Activated CD8-positive, alpha-beta T cell treated with anti-CD3 and anti-CD28 coated beads for 36 hours (primary cell): ENCODE data around the gene TCHHL1. TPM values are rescaled to one million over a fixed set of nuclear protein-coding genes. Genes with fewer than 3 reads are reported as not detected.

ENCODE experiments used
- ATAC-seq: fragments of 200-7000 bp; cut with Tn5 transposase; one replicate; pipeline ENCODE4 v1.10.0; 2021; ENCODE audit warnings: mild to moderate bottlenecking, moderate library complexity
- CTCF ChIA-PET: fragments of 350-600 bp; sonication (Branson Sonifier 250); formaldehyde crosslinking; loops from one replicate; lab custom pipeline; 2021; ENCODE audit warnings: antibody characterized with exemption; lab: Charles Lee
- POLR2A ChIA-PET: fragments of 350-600 bp; sonication (Branson Sonifier 250); formaldehyde crosslinking; loops from one replicate; lab custom pipeline; 2021; ENCODE audit warnings: antibody characterized with exemption; lab: Charles Lee
- DNase-seq: peaks from one replicate; pipeline ENCODE4 v3.0.0-alpha.2; 2020
- H3K27ac Mint-ChIP-seq: one replicate; pipeline ENCODE4 v1.8.0; 2021; ENCODE audit warnings: mild to moderate bottlenecking, mixed read lengths
- H3K27me3 Mint-ChIP-seq: one replicate; pipeline ENCODE4 v1.8.0; 2021; ENCODE audit warnings: mixed read lengths
- H3K36me3 Mint-ChIP-seq: one replicate; pipeline ENCODE4 v1.8.0; 2021; ENCODE audit warnings: low read depth, mixed read lengths
- H3K4me1 Mint-ChIP-seq: one replicate; pipeline ENCODE4 v1.8.0; 2021; ENCODE audit warnings: low read depth, mixed read lengths
- H3K4me3 Mint-ChIP-seq: one replicate; pipeline ENCODE4 v1.8.0; 2021; ENCODE audit warnings: mild to moderate bottlenecking, moderate library complexity, mixed read lengths
- H3K9me3 Mint-ChIP-seq: one replicate; pipeline ENCODE4 v1.8.0; 2021; ENCODE audit warnings: mixed read lengths
- intact Hi-C: fragments of 100-400 bp; cut with micrococcal nuclease; formaldehyde crosslinking; loops from one replicate; pipeline ENCODE4 v1.10.0; 2022
- total RNA-seq, 2 experiments: library from RNA; stranded (reverse); gene quantifications; one replicate each; pipeline ENCODE4 v1.2.3, GENCODE V29; 2021
- TF ChIP-seq, protein P1 (sequence below): fragments of 200-600 bp; IDR thresholded peaks from one replicate; pipeline ENCODE4 v1.8.0; 2022; ENCODE audit warnings: antibody characterized with exemption, mild to moderate bottlenecking

The TCHHL1 gene
- total RNA-seq, 2 experiments from 2014 or later, result not detected

DNA sequence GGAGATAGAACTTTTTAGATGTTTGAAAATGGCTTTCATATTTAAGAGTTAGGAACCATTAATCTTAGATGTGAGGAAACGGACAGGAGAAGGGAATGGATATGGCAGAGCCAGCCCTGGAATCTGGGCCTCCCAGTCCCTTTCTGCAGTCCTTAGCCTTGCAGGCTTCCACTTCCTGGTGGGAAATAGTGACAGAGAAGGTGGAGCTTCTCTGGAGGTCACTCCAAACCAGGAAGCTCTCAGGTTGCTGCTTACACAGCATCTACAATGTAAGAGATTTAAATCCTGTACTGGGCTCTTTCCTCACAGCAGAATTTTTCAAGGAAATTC, 54.6 kb downstream of the TCHHL1 start:
- POLR2A ChIA-PET, result interaction anchor here (0.6 to 3.4 kb wide), 2 partner anchors 12 to 45 kb away, joined by 3 to 36 read pairs; no protein-coding TSS in a partner anchor

More for the DNA sequence above, 54.6 kb downstream of the TCHHL1 start:
- H3K27ac Mint-ChIP-seq, result peak overlapping the region; percentile 93
- H3K27me3 Mint-ChIP-seq, result no peaks in the 10 kb centered on the region
- TF ChIP-seq, protein P1, sequence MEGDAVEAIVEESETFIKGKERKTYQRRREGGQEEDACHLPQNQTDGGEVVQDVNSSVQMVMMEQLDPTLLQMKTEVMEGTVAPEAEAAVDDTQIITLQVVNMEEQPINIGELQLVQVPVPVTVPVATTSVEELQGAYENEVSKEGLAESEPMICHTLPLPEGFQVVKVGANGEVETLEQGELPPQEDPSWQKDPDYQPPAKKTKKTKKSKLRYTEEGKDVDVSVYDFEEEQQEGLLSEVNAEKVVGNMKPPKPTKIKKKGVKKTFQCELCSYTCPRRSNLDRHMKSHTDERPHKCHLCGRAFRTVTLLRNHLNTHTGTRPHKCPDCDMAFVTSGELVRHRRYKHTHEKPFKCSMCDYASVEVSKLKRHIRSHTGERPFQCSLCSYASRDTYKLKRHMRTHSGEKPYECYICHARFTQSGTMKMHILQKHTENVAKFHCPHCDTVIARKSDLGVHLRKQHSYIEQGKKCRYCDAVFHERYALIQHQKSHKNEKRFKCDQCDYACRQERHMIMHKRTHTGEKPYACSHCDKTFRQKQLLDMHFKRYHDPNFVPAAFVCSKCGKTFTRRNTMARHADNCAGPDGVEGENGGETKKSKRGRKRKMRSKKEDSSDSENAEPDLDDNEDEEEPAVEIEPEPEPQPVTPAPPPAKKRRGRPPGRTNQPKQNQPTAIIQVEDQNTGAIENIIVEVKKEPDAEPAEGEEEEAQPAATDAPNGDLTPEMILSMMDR, result no peak
- peak overlapping the region; percentile 92 for H3K4me3 Mint-ChIP-seq
- DNase-seq (no peak), ATAC-seq (no peak)
- H3K4me1 Mint-ChIP-seq, result peaks cover 38% of the 10 kb centered on the region
- intact Hi-C loops, result no loop called here
- no peaks in the 10 kb centered on the region for H3K9me3 Mint-ChIP-seq
- peaks cover 45% of the 10 kb centered on the region for H3K36me3 Mint-ChIP-seq
- CTCF ChIA-PET, result interaction anchor here (0.8 to 4.2 kb wide), 33 partner anchors 9 to 425 kb away, joined by 3 to 59 read pairs (median 5); no protein-coding TSS in a partner anchor

Other genes starting within 250 kb of the TCHHL1 start
- 1 to 10 TPM; 1.3 to 1.6 TPM for gene C2CD4D, start 249.2 kb downstream of the TCHHL1 start, total RNA-seq
- gene THEM5, start 235.4 kb downstream of the TCHHL1 start, total RNA-seq, result not detected
- gene THEM4, start 179.6 kb downstream of the TCHHL1 start, total RNA-seq, result 10 to 100 TPM; 19.9 to 22.0 TPM
- gene S100A10, start 95.2 kb downstream of the TCHHL1 start, total RNA-seq, result 100 to 1,000 TPM; 208 to 220 TPM
- 100 to 1,000 TPM; 131 to 144 TPM for gene S100A11, start 52.1 kb downstream of the TCHHL1 start, total RNA-seq
- gene TCHH, start 26.4 kb upstream of the TCHHL1 start, total RNA-seq, result not detected
- not detected for gene RPTN, start 70.2 kb upstream of the TCHHL1 start, total RNA-seq
- not detected for gene HRNR, start 135.1 kb upstream of the TCHHL1 start, total RNA-seq
- gene FLG, start 236.2 kb upstream of the TCHHL1 start, total RNA-seq, result not detected